GM12874 (cell line): Measurements from ENCODE around the gene FBXL12.

Experiments used
- TF ChIP-seq, protein P1 (sequence below): IDR thresholded peaks from 2 replicates; pipeline ENCODE4 v1.5.1; 2011; ENCODE audit warnings: low read depth, mild to moderate bottlenecking, control low read depth, low read length, moderate library complexity; ENCODE audit not compliant: insufficient read depth

FBXL12 gene

DNA sequence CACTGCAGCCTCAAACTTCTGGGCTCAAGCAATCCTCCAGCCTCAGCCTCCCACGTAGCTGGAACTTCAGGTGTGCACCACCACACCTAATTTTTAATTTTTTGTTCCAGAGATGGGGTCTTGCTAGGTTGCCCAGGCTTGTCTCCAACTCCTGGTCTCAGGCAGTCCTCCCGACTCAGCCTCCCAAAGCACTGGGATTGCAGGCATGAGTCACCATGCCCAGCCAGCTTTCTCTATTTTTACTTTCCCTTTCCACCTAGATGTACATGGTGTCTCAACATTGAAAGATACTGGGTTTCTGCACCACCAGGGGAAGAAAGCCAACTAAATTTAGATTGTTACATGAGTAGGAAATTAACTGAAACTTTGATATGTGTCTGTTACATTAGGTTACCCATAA lies 36.5 kb downstream of the FBXL12 start:
- TF ChIP-seq, protein P1, sequence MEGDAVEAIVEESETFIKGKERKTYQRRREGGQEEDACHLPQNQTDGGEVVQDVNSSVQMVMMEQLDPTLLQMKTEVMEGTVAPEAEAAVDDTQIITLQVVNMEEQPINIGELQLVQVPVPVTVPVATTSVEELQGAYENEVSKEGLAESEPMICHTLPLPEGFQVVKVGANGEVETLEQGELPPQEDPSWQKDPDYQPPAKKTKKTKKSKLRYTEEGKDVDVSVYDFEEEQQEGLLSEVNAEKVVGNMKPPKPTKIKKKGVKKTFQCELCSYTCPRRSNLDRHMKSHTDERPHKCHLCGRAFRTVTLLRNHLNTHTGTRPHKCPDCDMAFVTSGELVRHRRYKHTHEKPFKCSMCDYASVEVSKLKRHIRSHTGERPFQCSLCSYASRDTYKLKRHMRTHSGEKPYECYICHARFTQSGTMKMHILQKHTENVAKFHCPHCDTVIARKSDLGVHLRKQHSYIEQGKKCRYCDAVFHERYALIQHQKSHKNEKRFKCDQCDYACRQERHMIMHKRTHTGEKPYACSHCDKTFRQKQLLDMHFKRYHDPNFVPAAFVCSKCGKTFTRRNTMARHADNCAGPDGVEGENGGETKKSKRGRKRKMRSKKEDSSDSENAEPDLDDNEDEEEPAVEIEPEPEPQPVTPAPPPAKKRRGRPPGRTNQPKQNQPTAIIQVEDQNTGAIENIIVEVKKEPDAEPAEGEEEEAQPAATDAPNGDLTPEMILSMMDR: no peak

DNA sequence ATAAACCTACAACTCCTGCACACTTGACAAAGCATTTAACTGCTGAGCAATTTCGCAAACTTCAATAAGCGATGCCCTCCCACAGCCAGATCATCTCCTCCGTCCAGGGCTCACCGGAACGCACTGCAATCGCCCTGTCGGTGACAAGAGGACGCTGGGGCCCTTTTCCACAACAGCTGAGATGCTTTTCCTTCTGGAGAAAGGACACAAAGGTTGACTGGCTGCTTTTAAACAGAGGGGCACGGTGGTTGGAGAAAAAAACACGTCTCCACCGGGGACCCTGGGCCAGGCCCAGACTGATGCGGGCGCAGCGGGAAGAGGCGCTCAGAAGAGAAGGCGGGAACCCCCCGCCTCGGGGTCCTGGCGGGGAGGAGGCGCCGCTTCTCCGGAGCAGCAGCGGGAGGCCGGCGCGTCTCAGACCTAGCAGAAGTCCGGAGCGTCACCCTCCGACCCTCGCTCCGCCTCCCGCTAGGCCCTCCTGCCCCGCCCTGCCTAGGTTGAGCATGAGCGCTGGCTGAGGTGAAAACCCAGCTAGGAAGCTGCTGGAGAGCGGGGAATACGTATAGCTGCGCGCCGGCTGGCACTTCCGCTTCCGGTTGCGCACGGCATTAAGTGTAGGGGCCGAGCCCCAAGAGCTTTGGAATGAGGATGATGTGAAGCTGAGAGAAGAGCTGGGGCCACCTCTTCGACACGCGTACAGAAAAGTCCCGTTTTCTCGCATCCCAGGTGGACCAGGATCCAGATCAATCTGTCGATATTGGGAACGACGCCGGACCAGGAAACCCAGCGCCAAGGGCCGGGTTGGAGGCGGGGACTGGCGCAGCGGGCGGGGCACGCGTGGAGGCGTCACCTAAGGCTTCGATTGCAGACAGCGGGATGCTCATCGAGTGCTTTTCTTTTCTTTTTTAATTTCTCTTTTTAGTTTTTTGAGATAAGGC lies 50.4 kb downstream of the FBXL12 start, which contains the start of gene ZNF846:
Gene ZNF846, minus strand, starts transcription at position 564 of the 938 bp plus-strand sequence. CDS start 3,788 bp downstream, outside the sequence.
- TF ChIP-seq, protein P1: no peak
